B cell (primary cell): Measurements from ENCODE around the gene SEPTIN5. TPM values are rescaled to one million over a fixed set of nuclear protein-coding genes. Genes with fewer than 3 reads are reported as not detected.

Experiments
- ATAC-seq: fragments of 200-7000 bp; cut with Tn5 transposase; one replicate; pipeline ENCODE4 v1.10.0; 2021; ENCODE audit warnings: low read depth, mild to moderate bottlenecking, moderate number of reproducible peaks, moderate library complexity
- CTCF ChIA-PET: fragments of 350-600 bp; sonication (Branson Sonifier 250); formaldehyde crosslinking; loops from one replicate; lab custom pipeline; 2021; ENCODE audit warnings: antibody characterized with exemption, inconsistent platforms; lab: Charles Lee
- POLR2A ChIA-PET: fragments of 350-600 bp; sonication (Branson Sonifier 250); formaldehyde crosslinking; loops from one replicate; lab custom pipeline; 2021; ENCODE audit warnings: antibody characterized with exemption; lab: Charles Lee
- DNase-seq: peaks from one replicate; pipeline ENCODE4 v3.0.0; 2013
- H2AFZ ChIP-seq: 2 replicates; pipeline ENCODE4 v1.6.1; 2012; ENCODE audit warnings: mild to moderate bottlenecking, low read depth, low read length; ENCODE audit not compliant: insufficient read depth, poor library complexity, severe bottlenecking
- H3K27ac ChIP-seq, 2 donors: 1 replicate in 1 of 2; 2 replicates in 1 of 2; pipeline ENCODE4 v1.5.1; 2012 to 2013; ENCODE audit warnings: low read length in 2 of 2, mild to moderate bottlenecking in 2 of 2, moderate library complexity in 1 of 2
- H3K27me3 ChIP-seq, 4 experiments: fragments of 200-600 bp in 1 of 4; sonication (generic) in 1 of 4; replicated peaks in 1 of 4; 1 replicate in 2 of 4; 2 replicates in 2 of 4; pipeline versions ENCODE4 v1.6.1 to v1.7.0; 2013 to 2016; ENCODE audit warnings: low read length in 3 of 4, mild to moderate bottlenecking in 2 of 4, mixed read lengths in 1 of 4, moderate library complexity in 1 of 4; ENCODE audit not compliant: insufficient read depth in 4 of 4, control insufficient read depth in 3 of 4; ENCODE audit errors: control extremely low read depth in 1 of 4
- H3K36me3 ChIP-seq, 2 experiments: replicated peaks in 1 of 2; 1 replicate in 1 of 2; 2 replicates in 1 of 2; pipeline versions ENCODE4 v1.6.1 to v1.7.1; 2013; ENCODE audit warnings: low read length in 1 of 2; ENCODE audit not compliant: insufficient read depth in 2 of 2, control insufficient read depth in 1 of 2; ENCODE audit errors: control extremely low read depth in 1 of 2, extremely low read depth in 1 of 2
- H3K4me1 ChIP-seq, 2 donors: fragments of 200-600 bp in 1 of 2; sonication (generic) in 1 of 2; 1 replicate in 1 of 2; 2 replicates in 1 of 2; pipeline versions ENCODE4 v1.5.1 to v1.6.1; 2013 to 2017; ENCODE audit warnings: low read length in 2 of 2; ENCODE audit not compliant: control insufficient read depth in 2 of 2, insufficient read depth in 2 of 2
- H3K4me2 ChIP-seq: replicated peaks from 2 replicates; pipeline ENCODE3; 2012; ENCODE audit warnings: mild to moderate bottlenecking, low read depth, low read length; ENCODE audit not compliant: poor library complexity, severe bottlenecking
- H3K4me3 ChIP-seq, 5 experiments: fragments of 200-600 bp in 1 of 5; sonication (generic) in 1 of 5; 1 replicate in 3 of 5; 2 replicates in 2 of 5; pipeline versions ENCODE4 v1.5.1 to v1.7.0; 2011 to 2016; ENCODE audit warnings: low read length in 4 of 5, mild to moderate bottlenecking in 4 of 5, low read depth in 2 of 5, control low read depth in 1 of 5, moderate library complexity in 1 of 5; ENCODE audit not compliant: insufficient read depth in 1 of 5; ENCODE audit errors: control extremely low read depth in 1 of 5, extremely low read depth in 1 of 5
- H3K79me2 ChIP-seq: fragments of 200-600 bp; sonication (generic); one replicate; pipeline ENCODE4 v1.6.0; 2016; ENCODE audit warnings: low read length; ENCODE audit not compliant: control insufficient read depth, insufficient read depth
- H3K9ac ChIP-seq: fragments of 200-600 bp; sonication (generic); 2 replicates; pipeline ENCODE4 v1.6.1; 2017; ENCODE audit warnings: mild to moderate bottlenecking, low read length, moderate library complexity
- H3K9me3 ChIP-seq, 3 donors: one replicate each; pipeline versions ENCODE4 v1.6.1 to v1.7.1; 2013; ENCODE audit warnings: low read length in 2 of 3; ENCODE audit not compliant: control insufficient read depth in 2 of 3, insufficient read depth in 1 of 3; ENCODE audit errors: control extremely low read depth in 1 of 3
- H4K20me1 ChIP-seq: 2 replicates; pipeline ENCODE4 v1.6.0; 2012; ENCODE audit warnings: mild to moderate bottlenecking, low read length; ENCODE audit not compliant: insufficient read depth, control insufficient read depth, poor library complexity, severe bottlenecking
- H3K27ac Mint-ChIP-seq: one replicate; pipeline ENCODE4 v1.8.0; 2021; ENCODE audit warnings: mixed read lengths
- H3K27me3 Mint-ChIP-seq: one replicate; pipeline ENCODE4 v1.8.0; 2021; ENCODE audit warnings: mixed read lengths
- H3K4me1 Mint-ChIP-seq: one replicate; pipeline ENCODE4 v1.8.0; 2021; ENCODE audit warnings: mixed read lengths
- H3K4me3 Mint-ChIP-seq: one replicate; pipeline ENCODE4 v1.8.0; 2021; ENCODE audit warnings: mixed read lengths
- H3K9me3 Mint-ChIP-seq: one replicate; pipeline ENCODE4 v1.8.0; 2022; ENCODE audit warnings: mixed read lengths; ENCODE audit not compliant: insufficient read depth
- CTCF ChIP-seq: fragments of 200-600 bp; IDR thresholded peaks from one replicate; pipeline ENCODE4 v1.8.0; 2022; ENCODE audit warnings: antibody characterized with exemption, mild to moderate bottlenecking
- EZH2 ChIP-seq: IDR thresholded peaks from 2 replicates; pipeline ENCODE4 v1.6.1; 2012; ENCODE audit warnings: borderline replicate concordance, low read depth, mild to moderate bottlenecking, moderate library complexity, low read length; ENCODE audit not compliant: insufficient read depth, poor library complexity, severe bottlenecking
- WGBS: methylation state at CpG from one replicate; pipeline ENCODE4 v1.1.5; 2013; ENCODE audit warnings: missing lambda C conversion rate; ENCODE audit not compliant: insufficient coverage; 5-methylcytosine and 5-hydroxymethylcytosine counted together
- intact Hi-C: fragments of 100-400 bp; cut with micrococcal nuclease; formaldehyde crosslinking; loops from one replicate; pipeline ENCODE4 v1.10.0; 2022
- polyA plus RNA-seq: library from polyadenylated mRNA; depleted of rRNA; stranded (reverse); fragments of >200 nt; gene quantifications from 2 replicates; pipeline ENCODE4 v1.2.3, GENCODE V29; 2012
- total RNA-seq, 2 donors: library from RNA; stranded (reverse); fragments of 120-200 nt in 1 of 2; gene quantifications; 1 replicate in 1 of 2; 2 replicates in 1 of 2; pipeline versions ENCODE4 v1.2.3 to v1.2.4, GENCODE V29; 2013 to 2022

Gene SEPTIN5
- total and polyA plus RNA-seq, 2 donors (not counting 1 experiment from before 2014, with no cell fraction given), result 0.06 TPM; not detected in 1

- H3K9me3 ChIP-seq, result no peaks in the 10 kb centered on the region
Measured at GRCh38 chr22:19747551-19747950, 33.2 kb downstream of the SEPTIN5 start.

GRCh38 chr22:19748139-19748538 is 33.8 kb downstream of the SEPTIN5 start:
- Mint-ChIP-seq H3K4me1 (no peaks in the 10 kb centered on the region), H3K27me3 (peaks cover 10% of the 10 kb centered on the region), H3K27ac (no peak overlapping the region), H3K9me3 (no peaks in the 10 kb centered on the region), H3K4me3 (no peak overlapping the region)
- Histone ChIP-seq H3K36me3 (no peaks in the 10 kb centered on the region), H3K4me3 (no peak overlapping the region), H3K9me3 (no peaks in the 10 kb centered on the region), H3K9ac (no peak overlapping the region), H3K4me1 (no peaks in the 10 kb centered on the region), H3K79me2 (no peaks in the 10 kb centered on the region), H4K20me1 (no peaks in the 10 kb centered on the region), H2AFZ (no peak overlapping the region), H3K4me2 (no peak overlapping the region), H3K27ac (no peak overlapping the region), H3K27me3 (peaks cover 0 to 18% (median 2%) of the 10 kb centered on the region in 4 experiments)
- POLR2A ChIA-PET, result interaction anchor here (0.5 kb wide), 1 partner anchor 152 kb away, joined by 3 read pairs; no protein-coding TSS in a partner anchor
- CTCF ChIA-PET, result no interaction called here
- no CpG with 5 or more reads among the region's 4 CpGs for WGBS
- no peak for DNase-seq
- no peak for TF ChIP-seq EZH2
- no peak for ATAC-seq
- intact Hi-C loops, result no loop called here

More at GRCh38 chr22:19747551-19747950, 33.2 kb downstream of the SEPTIN5 start:
- 80% methylated on average over 12 of the region's 12 CpGs for WGBS
- H3K4me1 Mint-ChIP-seq, result no peaks in the 10 kb centered on the region
- no peak for TF ChIP-seq EZH2
- no peak for TF ChIP-seq CTCF
- Histone ChIP-seq H3K79me2 (no peaks in the 10 kb centered on the region), H3K4me1 (no peaks in the 10 kb centered on the region), H2AFZ (no peak overlapping the region), H4K20me1 (no peaks in the 10 kb centered on the region), H3K4me3 (no peak overlapping the region), H3K27me3 (peaks cover 0 to 12% (median 2%) of the 10 kb centered on the region in 4 experiments), H3K27ac (no peak overlapping the region), H3K4me2 (no peak overlapping the region), H3K9ac (no peak overlapping the region), H3K36me3 (no peaks in the 10 kb centered on the region)
- H3K27ac Mint-ChIP-seq, result no peak overlapping the region
- ChIA-PET CTCF (interaction anchor here (1.2 kb wide), 1 partner anchor 17 kb away, joined by 4 read pairs; no protein-coding TSS in a partner anchor), POLR2A (interaction anchor here (0.5 kb wide), 1 partner anchor 153 kb away, joined by 3 read pairs; no protein-coding TSS in a partner anchor)
- peaks cover 4% of the 10 kb centered on the region for H3K27me3 Mint-ChIP-seq
- no peaks in the 10 kb centered on the region for H3K9me3 Mint-ChIP-seq
- no peak overlapping the region for H3K4me3 Mint-ChIP-seq
- intact Hi-C loops, result no loop called here
- DNase-seq, result no peak
- ATAC-seq, result no peak
